Neural crest cell (in vitro differentiated cells): Measurements from ENCODE around the gene XRN2. TPM values are rescaled to one million over a fixed set of nuclear protein-coding genes. Genes with fewer than 3 reads are reported as not detected.

Experiments used
- DNase-seq: peaks from one replicate; pipeline ENCODE4 v3.0.0; 2021; ENCODE audit warnings: low read depth, mixed read lengths, low spot score
- H3K27ac Mint-ChIP-seq: one replicate; pipeline ENCODE4 v1.8.0; 2021; ENCODE audit warnings: mild to moderate bottlenecking, mixed read lengths; ENCODE audit not compliant: unreplicated experiment
- H3K27me3 Mint-ChIP-seq: 2 replicates; pipeline ENCODE4 v1.8.0; 2021; ENCODE audit warnings: low read depth, mild to moderate bottlenecking, mixed read lengths
- H3K36me3 Mint-ChIP-seq: 2 replicates; pipeline ENCODE4 v1.8.0; 2021; ENCODE audit warnings: low read depth, mild to moderate bottlenecking, mixed read lengths
- H3K4me1 Mint-ChIP-seq: 2 replicates; pipeline ENCODE4 v1.8.0; 2021; ENCODE audit warnings: mixed read lengths
- H3K4me3 Mint-ChIP-seq: one replicate; pipeline ENCODE4 v1.8.0; 2021; ENCODE audit warnings: mild to moderate bottlenecking, mixed read lengths
- H3K9me3 Mint-ChIP-seq: 2 replicates; pipeline ENCODE4 v1.8.0; 2021; ENCODE audit warnings: mixed read lengths
- total RNA-seq: library from RNA; stranded (reverse); gene quantifications from 2 replicates; pipeline ENCODE4 v1.2.1, GENCODE V29; 2021
- TF ChIP-seq, protein P1 (sequence below): fragments of 200-600 bp; sonication (generic); conservative IDR thresholded peaks from 2 replicates; pipeline ENCODE4 v1.5.0; 2021; ENCODE audit warnings: antibody characterized with exemption, mild to moderate bottlenecking

XRN2 gene
- total RNA-seq, 1 donor from 2014 or later, result 101 TPM

DNA sequence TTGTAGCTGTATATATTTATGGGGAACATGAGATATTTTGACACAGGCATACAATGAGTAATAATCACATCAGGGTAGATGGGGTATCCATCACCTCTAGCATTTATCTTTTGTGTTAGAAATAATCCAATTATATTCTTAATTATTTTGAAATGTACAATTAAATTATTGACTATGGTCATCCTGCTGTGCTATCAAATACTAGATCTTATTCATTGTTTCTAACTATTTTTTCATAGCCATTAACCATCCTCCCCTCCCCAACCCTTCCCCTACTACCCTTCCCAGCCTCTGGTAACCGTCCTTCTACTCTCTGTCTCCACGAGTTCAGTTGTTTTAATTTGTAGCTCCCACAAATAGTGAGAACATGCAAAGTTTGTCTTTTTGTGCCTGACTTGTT, 65.7 kb downstream of the XRN2 start:
- Mint-ChIP-seq H3K27ac (no peak overlapping the region), H3K4me1 (peaks cover 11% of the 10 kb centered on the region), H3K4me3 (no peak overlapping the region), H3K36me3 (peaks cover 16% of the 10 kb centered on the region), H3K27me3 (no peaks in the 10 kb centered on the region), H3K9me3 (no peaks in the 10 kb centered on the region)
- DNase-seq, result no peak
- TF ChIP-seq, protein P1, sequence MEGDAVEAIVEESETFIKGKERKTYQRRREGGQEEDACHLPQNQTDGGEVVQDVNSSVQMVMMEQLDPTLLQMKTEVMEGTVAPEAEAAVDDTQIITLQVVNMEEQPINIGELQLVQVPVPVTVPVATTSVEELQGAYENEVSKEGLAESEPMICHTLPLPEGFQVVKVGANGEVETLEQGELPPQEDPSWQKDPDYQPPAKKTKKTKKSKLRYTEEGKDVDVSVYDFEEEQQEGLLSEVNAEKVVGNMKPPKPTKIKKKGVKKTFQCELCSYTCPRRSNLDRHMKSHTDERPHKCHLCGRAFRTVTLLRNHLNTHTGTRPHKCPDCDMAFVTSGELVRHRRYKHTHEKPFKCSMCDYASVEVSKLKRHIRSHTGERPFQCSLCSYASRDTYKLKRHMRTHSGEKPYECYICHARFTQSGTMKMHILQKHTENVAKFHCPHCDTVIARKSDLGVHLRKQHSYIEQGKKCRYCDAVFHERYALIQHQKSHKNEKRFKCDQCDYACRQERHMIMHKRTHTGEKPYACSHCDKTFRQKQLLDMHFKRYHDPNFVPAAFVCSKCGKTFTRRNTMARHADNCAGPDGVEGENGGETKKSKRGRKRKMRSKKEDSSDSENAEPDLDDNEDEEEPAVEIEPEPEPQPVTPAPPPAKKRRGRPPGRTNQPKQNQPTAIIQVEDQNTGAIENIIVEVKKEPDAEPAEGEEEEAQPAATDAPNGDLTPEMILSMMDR, result no peak

DNA sequence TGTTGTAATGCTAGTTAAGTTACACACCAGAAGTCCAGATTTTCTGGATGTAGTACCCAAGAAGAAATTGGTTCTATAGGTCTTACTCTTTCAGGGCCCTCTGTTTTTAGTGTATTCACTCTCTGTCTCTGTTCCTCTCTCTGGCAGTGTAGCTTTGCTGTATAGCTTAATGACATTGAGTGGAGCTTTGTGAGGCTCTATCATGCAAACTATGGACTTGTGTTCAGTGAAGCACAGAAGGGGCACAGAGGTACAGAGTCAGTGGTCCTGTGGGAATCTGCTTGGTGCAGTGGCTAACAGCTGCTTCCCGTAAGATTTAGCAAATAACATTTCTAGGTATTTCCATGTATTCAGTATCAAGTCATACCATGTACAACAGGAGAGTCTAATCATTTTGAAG, 68.1 kb downstream of the XRN2 start:
- DNase-seq, result no peak
- Mint-ChIP-seq H3K9me3 (no peaks in the 10 kb centered on the region), H3K4me1 (peaks cover 11% of the 10 kb centered on the region), H3K27me3 (no peaks in the 10 kb centered on the region), H3K27ac (no peak overlapping the region), H3K36me3 (peaks cover 16% of the 10 kb centered on the region), H3K4me3 (no peak overlapping the region)
- TF ChIP-seq, protein P1, result no peak

DNA sequence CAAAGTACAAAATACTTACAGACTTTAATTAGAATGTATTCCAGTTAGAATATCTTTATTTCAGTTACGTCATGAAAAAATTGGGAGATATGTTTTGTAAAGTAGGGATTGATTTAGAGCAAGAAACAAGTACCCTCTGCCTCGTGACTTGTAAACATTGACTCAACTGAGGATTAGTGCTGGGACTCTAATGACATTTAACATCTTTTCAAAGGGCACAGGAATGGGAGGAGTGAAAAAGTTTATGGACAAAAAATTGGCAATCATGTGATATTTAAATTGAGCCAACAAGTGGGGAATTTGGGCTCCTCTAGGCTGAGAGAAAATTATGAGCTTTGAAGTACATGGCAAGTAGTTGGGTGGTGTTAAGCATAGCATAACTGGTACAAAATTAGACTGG, 68.9 kb downstream of the XRN2 start:
- no peak for DNase-seq
- Mint-ChIP-seq H3K9me3 (no peaks in the 10 kb centered on the region), H3K4me1 (peaks cover 11% of the 10 kb centered on the region), H3K27me3 (no peaks in the 10 kb centered on the region), H3K36me3 (peaks cover 16% of the 10 kb centered on the region), H3K27ac (no peak overlapping the region), H3K4me3 (no peak overlapping the region)
- TF ChIP-seq, protein P1, result no peak

DNA sequence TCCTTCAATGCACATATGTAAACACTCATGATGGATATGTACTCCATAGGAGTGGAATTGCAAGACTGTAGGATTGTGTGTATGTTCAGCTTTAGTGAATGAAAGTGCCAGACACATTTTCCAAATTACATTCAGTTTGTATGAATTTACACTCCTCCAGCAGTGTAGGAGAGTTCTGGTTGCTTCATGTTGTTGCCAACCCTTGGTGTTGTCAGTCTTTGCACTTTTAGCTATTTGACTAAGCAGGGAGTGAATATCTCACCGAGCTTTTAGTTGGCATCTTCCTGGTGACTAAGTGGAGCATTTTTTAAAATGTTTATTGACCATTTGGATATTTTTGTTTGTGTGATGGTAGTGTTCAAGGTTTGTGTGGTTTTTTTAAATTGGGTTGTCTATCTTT, 70.3 kb downstream of the XRN2 start:
- DNase-seq, result no peak
- H3K36me3 Mint-ChIP-seq, result peaks cover 18% of the 10 kb centered on the region
- TF ChIP-seq, protein P1, result no peak
- no peak overlapping the region for H3K27ac Mint-ChIP-seq
- no peaks in the 10 kb centered on the region for H3K9me3 Mint-ChIP-seq
- H3K4me3 Mint-ChIP-seq, result no peak overlapping the region
- peaks cover 19% of the 10 kb centered on the region for H3K4me1 Mint-ChIP-seq
- no peaks in the 10 kb centered on the region for H3K27me3 Mint-ChIP-seq

DNA sequence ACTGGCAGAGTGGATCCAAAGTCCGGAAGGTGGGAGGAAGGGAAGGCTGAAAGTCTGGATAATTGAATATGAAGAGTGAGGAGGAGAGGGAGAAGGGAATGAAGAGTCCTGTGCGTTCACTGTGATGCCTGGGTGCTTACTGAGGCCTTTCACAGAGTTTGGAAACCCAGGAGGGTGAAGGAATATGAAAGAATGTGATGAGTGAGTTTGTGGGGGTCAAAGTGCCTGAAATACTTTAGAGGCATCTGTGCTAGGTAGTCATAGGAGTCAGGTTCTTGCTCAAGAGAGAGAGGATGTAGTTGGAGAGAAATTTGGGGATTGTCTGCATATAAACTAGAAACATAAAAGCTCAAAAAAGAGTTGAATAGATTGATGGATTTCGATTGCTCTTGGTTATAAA, 73.5 kb downstream of the XRN2 start:
- peaks cover 21% of the 10 kb centered on the region for H3K36me3 Mint-ChIP-seq
- TF ChIP-seq, protein P1, result no peak
- H3K27ac Mint-ChIP-seq, result no peak overlapping the region
- no peak overlapping the region for H3K4me3 Mint-ChIP-seq
- DNase-seq, result no peak
- no peaks in the 10 kb centered on the region for H3K9me3 Mint-ChIP-seq
- no peaks in the 10 kb centered on the region for H3K27me3 Mint-ChIP-seq
- H3K4me1 Mint-ChIP-seq, result peaks cover 13% of the 10 kb centered on the region

DNA sequence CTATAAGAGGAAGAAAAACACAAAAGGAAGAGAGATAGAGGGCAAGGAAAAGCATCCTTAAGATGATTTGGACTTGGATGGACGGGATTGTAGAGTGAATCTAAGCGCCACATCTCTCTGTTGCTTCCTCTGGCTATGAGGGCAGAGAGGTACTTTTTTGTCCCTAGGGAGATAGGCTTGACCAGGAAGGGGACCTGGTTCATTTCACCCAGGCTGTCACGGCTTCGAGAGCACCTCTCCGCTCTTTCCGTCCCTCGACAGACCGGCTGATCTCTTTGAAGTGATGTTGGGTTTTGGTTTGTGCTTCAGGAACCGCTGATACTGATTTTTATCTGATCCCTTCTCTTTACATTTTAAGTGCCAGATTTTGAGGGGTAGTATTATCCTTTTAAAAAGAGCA, 74.6 kb downstream of the XRN2 start:
- H3K36me3 Mint-ChIP-seq, result peaks cover 17% of the 10 kb centered on the region
- H3K4me3 Mint-ChIP-seq, result no peak overlapping the region
- no peak overlapping the region for H3K27ac Mint-ChIP-seq
- peaks cover 21% of the 10 kb centered on the region for H3K4me1 Mint-ChIP-seq
- no peaks in the 10 kb centered on the region for H3K27me3 Mint-ChIP-seq
- TF ChIP-seq, protein P1, result no peak
- no peak for DNase-seq
- H3K9me3 Mint-ChIP-seq, result no peaks in the 10 kb centered on the region
